GM18517 (cell line): ENCODE results near the gene MAP7D3.

ENCODE experiments used
- ATAC-seq: cut with Tn5 transposase; IDR thresholded peaks from one replicate; pipeline ENCODE4 v1.9.1; 2021; ENCODE audit warnings: mild to moderate bottlenecking, moderate library complexity; ENCODE audit not compliant: unreplicated experiment

The MAP7D3 gene

GRCh38 chrX:136206916-136207315 is 44.3 kb downstream of the MAP7D3 start:
- no peak for ATAC-seq

- ATAC-seq = no peak
Observed at GRCh38 chrX:136205882-136206380, 45.3 kb downstream of the MAP7D3 start.

DNA sequence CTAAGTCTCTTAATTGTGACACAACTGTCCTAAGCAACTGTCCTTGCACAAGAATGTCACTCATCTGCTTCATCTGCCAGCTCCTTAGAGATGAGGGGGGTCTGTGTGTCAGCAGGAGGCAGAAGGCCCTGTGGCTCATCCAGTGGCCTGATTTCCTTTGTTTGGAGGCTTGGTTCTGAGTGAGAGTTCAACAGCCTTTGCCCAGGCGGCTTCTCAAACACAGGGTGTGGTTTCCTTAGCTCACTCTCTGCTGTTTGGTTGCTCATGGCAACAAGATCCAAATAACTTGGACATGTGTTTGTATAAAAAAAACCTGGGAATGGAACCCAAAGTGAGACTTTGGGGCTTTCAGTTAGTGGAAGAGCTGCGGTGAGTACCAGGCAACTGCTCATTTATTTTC is 46.6 kb downstream of the MAP7D3 start:
- no peak for ATAC-seq

- no peak for ATAC-seq
Observed at GRCh38 chrX:136203951-136204350, 47.2 kb downstream of the MAP7D3 start.

DNA sequence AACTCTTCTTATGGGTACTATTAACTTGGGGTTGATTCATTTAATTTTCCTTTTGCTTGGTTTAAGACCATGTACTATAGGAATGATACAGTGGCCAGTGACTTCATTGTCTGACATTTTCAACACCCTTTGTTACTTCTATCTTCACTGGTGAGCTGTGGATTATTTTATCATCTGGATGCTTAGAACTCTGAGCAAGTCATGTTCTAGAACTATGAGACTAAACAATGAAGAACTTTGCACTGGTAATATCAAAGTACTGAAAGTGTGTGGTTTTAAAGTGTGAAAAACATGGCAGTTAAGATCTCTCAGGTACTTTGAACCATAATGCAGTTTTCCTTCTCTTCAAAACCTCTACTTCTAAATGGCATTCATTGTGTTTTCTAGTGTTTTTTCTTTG is 47.8 kb downstream of the MAP7D3 start:
- ATAC-seq = no peak

DNA sequence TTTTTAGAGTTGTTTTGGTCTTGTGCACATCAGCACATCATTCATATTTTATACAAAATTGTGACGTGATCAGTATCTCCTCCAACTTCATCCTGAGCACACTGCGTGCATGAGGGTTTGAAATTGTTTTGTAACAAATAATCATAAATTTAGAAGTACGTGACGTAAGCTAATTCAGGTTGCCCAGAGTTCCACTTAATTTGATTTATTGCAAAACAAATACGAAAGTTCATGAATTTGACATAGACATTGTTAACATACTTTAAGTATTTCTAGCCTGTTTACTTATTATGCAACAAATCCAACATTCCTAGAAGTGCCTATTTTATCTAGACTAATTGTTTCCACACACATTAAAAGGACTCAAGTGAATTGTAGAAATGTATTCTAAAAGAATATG is 48.3 kb downstream of the MAP7D3 start:
- ATAC-seq = no peak

DNA sequence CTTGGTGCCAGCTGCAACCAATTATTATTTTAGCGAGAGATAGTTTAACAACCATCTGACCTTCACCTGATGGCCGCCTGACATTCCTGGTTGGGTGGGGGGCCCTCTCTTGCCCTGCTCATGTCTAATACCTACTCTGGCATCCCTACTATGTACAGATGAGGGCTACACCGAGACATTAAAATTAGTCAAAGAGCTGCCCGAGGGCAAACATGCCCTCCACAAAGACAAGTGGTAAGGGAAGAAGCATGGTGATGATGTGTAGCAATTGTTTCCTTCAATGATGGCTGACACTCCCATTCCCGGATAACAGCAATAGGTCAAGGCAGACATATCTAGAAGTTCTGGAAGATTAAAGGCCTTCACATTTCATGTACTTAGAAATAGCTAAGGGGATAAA is 49.6 kb downstream of the MAP7D3 start:
- no peak for ATAC-seq

DNA sequence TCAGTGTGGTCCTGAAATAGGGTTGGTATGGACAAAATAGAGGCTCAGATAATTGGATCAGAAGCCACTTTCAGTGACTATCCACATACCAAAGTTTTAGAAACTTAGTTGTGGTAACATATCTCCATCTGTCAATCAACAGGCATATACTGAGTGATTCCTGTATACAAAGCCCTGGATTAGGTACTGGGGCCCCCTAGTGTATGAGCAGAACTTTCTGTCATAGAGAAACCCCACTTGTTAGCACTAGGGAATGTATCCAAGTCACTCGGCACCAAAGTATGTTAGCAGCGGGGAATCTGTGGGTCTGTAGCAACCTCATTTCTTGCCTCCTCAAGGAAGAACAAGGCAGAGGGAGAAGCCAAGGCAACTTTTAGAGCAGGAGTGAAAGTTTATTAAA is 50.7 kb downstream of the MAP7D3 start:
- ATAC-seq = no peak

- ATAC-seq = no peak
Observed at GRCh38 chrX:136199365-136199764, 51.8 kb downstream of the MAP7D3 start.

DNA sequence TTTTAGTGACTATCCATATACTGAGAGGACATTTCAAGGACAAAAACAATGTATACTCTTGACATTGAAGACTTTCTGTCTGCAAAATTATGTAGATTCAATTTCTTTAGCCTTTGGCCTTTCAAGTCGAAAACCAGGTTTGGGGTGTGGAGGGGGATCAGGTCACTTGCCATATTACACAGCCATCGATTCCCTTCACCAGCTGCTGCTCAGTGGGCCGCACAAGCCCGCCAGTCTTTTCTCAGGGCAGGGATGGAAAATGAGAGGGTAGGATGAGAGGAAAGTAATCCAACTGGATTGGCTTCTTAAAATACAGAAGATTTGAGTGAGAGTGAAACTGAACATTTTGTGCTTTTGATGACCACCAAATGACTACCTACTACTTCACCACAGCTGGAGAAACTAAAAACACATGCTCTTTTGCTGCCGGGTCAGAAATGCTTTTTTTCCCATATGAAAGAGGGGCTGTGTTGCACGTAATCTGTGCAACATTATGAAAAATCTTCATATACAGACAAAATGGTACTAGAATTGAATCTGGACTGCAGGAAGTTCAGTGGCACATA is 52.4 kb downstream of the MAP7D3 start:
- ATAC-seq = no peak

DNA sequence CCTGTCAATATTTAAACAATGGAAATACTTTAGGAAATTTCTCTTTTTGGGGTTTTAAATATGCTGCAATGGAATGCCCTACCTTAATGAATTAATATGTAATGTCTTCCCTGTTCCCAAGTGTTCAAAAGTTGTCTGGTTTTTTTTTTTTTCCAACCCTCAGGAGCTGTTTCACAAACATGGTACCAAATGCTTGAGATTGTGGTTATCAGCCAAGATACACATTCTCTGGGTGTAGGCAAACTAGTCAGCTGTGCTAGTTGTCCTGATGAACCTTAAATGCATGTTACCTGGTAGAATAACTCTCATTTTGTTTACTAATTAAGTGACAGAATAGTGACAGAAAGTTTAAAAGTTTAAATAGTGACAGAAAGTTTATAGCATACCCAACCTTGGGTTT is 53.2 kb downstream of the MAP7D3 start:
- no peak for ATAC-seq

DNA sequence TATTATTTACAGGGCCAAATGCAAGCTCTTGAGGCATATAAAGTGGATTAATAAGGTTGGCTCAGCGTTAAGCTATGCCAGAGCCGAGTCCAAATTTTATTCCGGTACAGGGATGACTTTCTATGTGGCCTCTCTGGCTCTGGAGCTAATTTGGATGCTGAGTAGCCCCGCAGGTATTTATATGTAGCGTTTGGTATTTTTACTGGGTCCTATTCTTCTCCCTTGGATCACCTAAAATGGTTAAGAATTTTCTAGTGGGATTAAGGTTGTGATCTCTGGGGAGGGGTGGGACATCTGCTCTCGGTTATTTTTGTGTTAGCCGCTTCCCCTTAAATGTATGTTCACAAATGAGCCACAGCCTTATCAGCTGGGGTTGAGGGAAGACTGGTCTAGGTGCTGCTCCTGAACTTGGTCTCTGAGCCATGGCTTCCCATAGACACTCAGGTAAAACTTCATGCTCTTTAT is 54.5 kb downstream of the MAP7D3 start:
- ATAC-seq = no peak

GRCh38 chrX:136195247-136195646 is 56.0 kb downstream of the MAP7D3 start:
- ATAC-seq = no peak

GRCh38 chrX:136194536-136194935 is 56.7 kb downstream of the MAP7D3 start:
- no peak for ATAC-seq

GRCh38 chrX:136193771-136194170 is 57.4 kb downstream of the MAP7D3 start:
- no peak for ATAC-seq

DNA sequence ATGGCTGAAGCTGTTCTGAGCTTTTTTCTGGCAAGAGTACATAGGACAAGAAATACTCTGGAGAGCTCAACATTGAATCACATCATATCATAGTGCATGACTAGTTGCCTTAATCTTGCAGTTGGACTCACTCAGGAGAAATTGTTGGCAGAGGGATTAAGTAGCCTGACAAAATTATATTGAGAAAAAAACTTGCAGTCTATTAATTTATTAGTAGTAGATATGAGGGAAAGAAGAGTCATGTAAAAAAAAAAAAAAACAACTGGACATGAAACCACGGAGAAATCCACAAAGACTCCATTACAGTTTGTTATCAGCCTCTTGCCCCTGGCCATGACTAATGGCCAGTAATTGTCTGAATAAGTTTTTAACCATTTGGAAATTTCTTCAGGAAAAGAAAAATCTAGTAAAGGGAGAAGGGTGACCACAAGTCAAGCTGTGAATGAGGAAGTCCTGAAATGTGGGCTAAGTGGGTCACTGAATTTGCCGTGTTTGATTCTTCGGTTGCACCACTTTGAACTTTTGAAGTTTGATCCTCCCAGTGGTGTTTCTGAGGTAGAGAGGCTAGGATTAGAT is 58.3 kb downstream of the MAP7D3 start:
- ATAC-seq = no peak

GRCh38 chrX:136192135-136192534 is 59.1 kb downstream of the MAP7D3 start:
- ATAC-seq = no peak

DNA sequence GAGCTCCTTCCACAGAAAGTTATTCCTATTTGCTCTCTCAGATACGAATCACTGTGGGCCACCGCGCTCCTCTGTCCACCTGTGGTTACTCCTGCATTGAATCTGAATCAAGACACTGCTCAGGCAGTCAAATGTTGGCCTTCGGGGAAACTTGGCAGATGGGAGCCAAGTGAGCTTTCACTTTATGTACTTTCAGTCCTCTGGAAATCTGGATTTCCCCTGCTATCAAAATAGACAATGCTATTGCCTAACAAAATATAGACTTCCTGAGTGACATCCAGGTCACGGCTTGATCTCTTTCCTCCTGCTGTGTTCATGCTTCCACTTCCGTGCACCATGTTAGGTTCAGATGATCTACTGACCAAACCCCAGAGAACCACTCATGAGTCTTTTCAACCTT is 60.0 kb downstream of the MAP7D3 start:
- ATAC-seq = no peak

DNA sequence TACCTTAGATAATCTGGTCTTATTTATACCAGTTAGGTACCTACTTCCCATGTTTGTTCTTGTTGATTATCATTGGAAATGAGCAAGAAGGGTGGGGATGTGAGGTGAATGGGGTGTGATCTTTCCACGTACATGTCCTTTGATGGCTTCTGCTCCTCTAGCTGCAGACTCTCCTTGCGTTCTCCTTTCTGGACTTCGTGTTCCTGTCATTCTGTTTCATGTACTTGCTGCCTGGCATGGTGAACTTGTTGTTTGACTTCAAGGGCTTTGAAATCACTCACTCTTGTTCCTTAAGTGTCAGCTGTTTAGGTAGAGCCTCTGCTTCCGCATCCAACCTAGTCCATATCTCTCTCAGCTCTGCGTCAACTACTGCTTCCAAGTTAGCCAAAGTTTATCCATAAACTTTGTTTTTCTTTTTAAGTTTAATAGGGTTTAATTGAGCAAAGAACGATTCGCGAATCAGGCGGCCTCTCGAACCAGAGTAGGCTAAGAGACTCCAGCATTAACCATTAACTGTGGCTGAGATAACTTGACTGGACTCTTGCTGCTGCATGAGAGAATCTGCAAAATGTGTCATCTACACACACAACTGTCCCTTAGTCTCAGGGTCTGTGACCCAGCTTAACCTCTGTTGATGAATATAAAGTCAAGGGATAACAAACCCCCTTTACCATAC is 61.0 kb downstream of the MAP7D3 start:
- no peak for ATAC-seq

- no peak for ATAC-seq
Observed at GRCh38 chrX:136189222-136189621, 62.0 kb downstream of the MAP7D3 start.

GRCh38 chrX:136186023-136186413 is 65.2 kb downstream of the MAP7D3 start:
- no peak for ATAC-seq

- no peak for ATAC-seq
Observed at GRCh38 chrX:136185401-136186022, 65.7 kb downstream of the MAP7D3 start.
